DND-41 (cell line): ENCODE data around the gene DIS3L2.

Source experiments
- EZH2 ChIP-seq: IDR thresholded peaks from 3 replicates; pipeline ENCODE4 v1.6.1; 2012; ENCODE audit warnings: borderline replicate concordance, low read depth, mild to moderate bottlenecking, moderate library complexity, low read length, inconsistent platforms; ENCODE audit not compliant: severe bottlenecking
- TF ChIP-seq, protein P1 (sequence below): IDR thresholded peaks from 2 replicates; pipeline ENCODE4 v1.5.1; 2012; ENCODE audit warnings: borderline replicate concordance, low read length, moderate library complexity, mild to moderate bottlenecking; ENCODE audit not compliant: poor library complexity, severe bottlenecking; ENCODE audit errors: extremely low read depth

DNA sequence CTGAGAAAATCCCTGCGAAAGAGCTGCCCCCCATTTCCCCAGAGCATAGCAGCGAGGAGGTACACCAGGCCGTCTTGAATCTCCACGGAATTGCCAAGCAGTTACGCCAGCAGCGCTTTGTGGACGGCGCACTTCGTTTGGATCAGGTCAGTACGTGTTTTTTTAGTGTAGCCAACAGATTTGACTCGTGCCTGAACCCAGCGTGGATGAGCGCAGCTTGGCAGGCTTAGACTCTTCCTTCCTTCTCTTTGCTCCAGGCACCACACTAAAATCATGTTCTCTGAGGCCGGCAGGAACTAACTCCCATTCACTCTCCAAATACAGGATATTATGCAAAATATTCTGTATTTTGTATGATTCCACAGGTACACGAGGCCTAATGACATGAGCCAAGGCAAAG, 301.8 kb downstream of the DIS3L2 start:
- TF ChIP-seq, protein P1, sequence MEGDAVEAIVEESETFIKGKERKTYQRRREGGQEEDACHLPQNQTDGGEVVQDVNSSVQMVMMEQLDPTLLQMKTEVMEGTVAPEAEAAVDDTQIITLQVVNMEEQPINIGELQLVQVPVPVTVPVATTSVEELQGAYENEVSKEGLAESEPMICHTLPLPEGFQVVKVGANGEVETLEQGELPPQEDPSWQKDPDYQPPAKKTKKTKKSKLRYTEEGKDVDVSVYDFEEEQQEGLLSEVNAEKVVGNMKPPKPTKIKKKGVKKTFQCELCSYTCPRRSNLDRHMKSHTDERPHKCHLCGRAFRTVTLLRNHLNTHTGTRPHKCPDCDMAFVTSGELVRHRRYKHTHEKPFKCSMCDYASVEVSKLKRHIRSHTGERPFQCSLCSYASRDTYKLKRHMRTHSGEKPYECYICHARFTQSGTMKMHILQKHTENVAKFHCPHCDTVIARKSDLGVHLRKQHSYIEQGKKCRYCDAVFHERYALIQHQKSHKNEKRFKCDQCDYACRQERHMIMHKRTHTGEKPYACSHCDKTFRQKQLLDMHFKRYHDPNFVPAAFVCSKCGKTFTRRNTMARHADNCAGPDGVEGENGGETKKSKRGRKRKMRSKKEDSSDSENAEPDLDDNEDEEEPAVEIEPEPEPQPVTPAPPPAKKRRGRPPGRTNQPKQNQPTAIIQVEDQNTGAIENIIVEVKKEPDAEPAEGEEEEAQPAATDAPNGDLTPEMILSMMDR: no peak
- no peak for TF ChIP-seq EZH2
